ENCODE results near the gene ELP5. TPM values are rescaled to one million over a fixed set of nuclear protein-coding genes. Genes with fewer than 3 reads are reported as not detected.

The ELP5 gene
- total RNA-seq, 1 donor from 2014 or later: 35.0 TPM

- ATAC-seq (peak; percentile 48), DNase-seq (peak; percentile 88)
- intact Hi-C loops (cut with DNase I): no loop called here
- peak overlapping the region; percentile 68 for H3K4me3 ChIP-seq
- H3K27ac ChIP-seq: peak overlapping the region; percentile 91
- H3K36me3 ChIP-seq: peaks cover 9% of the 10 kb centered on the region
- H3K27me3 ChIP-seq: peaks cover 4% of the 10 kb centered on the region
- TF ChIP-seq CTCF (IDR thresholded peaks at IDR 0.05): no peak
- peaks cover 25% of the 10 kb centered on the region for H3K4me1 ChIP-seq
- H3K9me3 ChIP-seq: no peaks in the 10 kb centered on the region
Measured at GRCh38 chr17:7262935-7263800, 11.2 kb downstream of the ELP5 start.

GRCh38 chr17:7263801-7264078 is 11.7 kb downstream of the ELP5 start:
- intact Hi-C loops (cut with DNase I): no loop called here
- H3K27ac ChIP-seq: peak overlapping the region; percentile 91

GRCh38 chr17:7266784-7267183 is 14.8 kb downstream of the ELP5 start:
- intact Hi-C loops (cut with DNase I): no loop called here
- Histone ChIP-seq H3K27ac (no peak overlapping the region), H3K4me1 (peaks cover 10% of the 10 kb centered on the region), H3K27me3 (peaks cover 4% of the 10 kb centered on the region), H3K9me3 (no peaks in the 10 kb centered on the region), H3K4me3 (no peak overlapping the region), H3K36me3 (no peaks in the 10 kb centered on the region)
- ATAC-seq (no peak), DNase-seq (no peak)
- no peak for TF ChIP-seq CTCF (IDR thresholded peaks at IDR 0.05)

More at GRCh38 chr17:7263801-7264078, 11.7 kb downstream of the ELP5 start:
- H3K4me1 ChIP-seq: peaks cover 24% of the 10 kb centered on the region
- H3K9me3 ChIP-seq: no peaks in the 10 kb centered on the region
- peaks cover 4% of the 10 kb centered on the region for H3K27me3 ChIP-seq
- no peak for TF ChIP-seq CTCF (IDR thresholded peaks at IDR 0.05)
- ATAC-seq (no peak), DNase-seq (no peak)
- H3K4me3 ChIP-seq: peak overlapping the region; percentile 68
- peaks cover 3% of the 10 kb centered on the region for H3K36me3 ChIP-seq

- intact Hi-C loops (cut with DNase I): no loop called here
- Histone ChIP-seq H3K36me3 (no peaks in the 10 kb centered on the region), H3K4me3 (no peak overlapping the region), H3K27me3 (no peaks in the 10 kb centered on the region), H3K9me3 (no peaks in the 10 kb centered on the region), H3K4me1 (peaks cover 20% of the 10 kb centered on the region), H3K27ac (no peak overlapping the region)
- DNase-seq: no peak
- ATAC-seq: no peak
- TF ChIP-seq CTCF (IDR thresholded peaks at IDR 0.05): no peak
Measured at GRCh38 chr17:7279448-7279847, 27.4 kb downstream of the ELP5 start.

- ATAC-seq (peak; percentile 90), DNase-seq (peak; percentile 91)
- H3K27me3 ChIP-seq: no peaks in the 10 kb centered on the region
- H3K27ac ChIP-seq: peak overlapping the region; percentile 61
- H3K4me1 ChIP-seq: peaks cover 20% of the 10 kb centered on the region
- intact Hi-C loops (cut with DNase I): no loop called here
- H3K4me3 ChIP-seq: peak overlapping the region; percentile 53
- no peaks in the 10 kb centered on the region for H3K9me3 ChIP-seq
- TF ChIP-seq CTCF (IDR thresholded peaks at IDR 0.05): peak; percentile 95
- H3K36me3 ChIP-seq: no peaks in the 10 kb centered on the region
Measured at GRCh38 chr17:7280519-7281073, 28.6 kb downstream of the ELP5 start.

Measured in upper lobe of right lung (tissue), 1 donor.